Activated naive CD4-positive, alpha-beta T cell treated with anti-CD3 and anti-CD28 coated beads for 36 hours (primary cell): ENCODE data around the gene KRTAP3-2. TPM values are rescaled to one million over a fixed set of nuclear protein-coding genes. Genes with fewer than 3 reads are reported as not detected.

Source experiments
- CTCF ChIA-PET: fragments of 350-600 bp; sonication (Branson Sonifier 250); formaldehyde crosslinking; loops from one replicate; lab custom pipeline; 2021; ENCODE audit warnings: antibody characterized with exemption; lab: Charles Lee
- DNase-seq: peaks from one replicate; pipeline ENCODE4 v3.0.0-alpha.2; 2020
- H3K27ac Mint-ChIP-seq: one replicate; pipeline ENCODE4 v1.8.0; 2021; ENCODE audit warnings: mild to moderate bottlenecking, mixed read lengths
- H3K27me3 Mint-ChIP-seq: one replicate; pipeline ENCODE4 v1.8.0; 2021; ENCODE audit warnings: low read depth, mixed read lengths
- H3K36me3 Mint-ChIP-seq: one replicate; pipeline ENCODE4 v1.8.0; 2021; ENCODE audit warnings: low read depth, mixed read lengths
- H3K4me1 Mint-ChIP-seq: one replicate; pipeline ENCODE4 v1.8.0; 2021; ENCODE audit warnings: low read depth, mixed read lengths
- H3K4me3 Mint-ChIP-seq: one replicate; pipeline ENCODE4 v1.8.0; 2021; ENCODE audit warnings: mild to moderate bottlenecking, moderate library complexity, mixed read lengths
- H3K9me3 Mint-ChIP-seq: one replicate; pipeline ENCODE4 v1.8.0; 2021; ENCODE audit warnings: mixed read lengths
- intact Hi-C: fragments of 100-400 bp; cut with micrococcal nuclease; formaldehyde crosslinking; loops from one replicate; pipeline ENCODE4 v1.15.1; 2023
- total RNA-seq, 2 experiments: library from RNA; stranded (reverse); gene quantifications; one replicate each; pipeline ENCODE4 v1.2.3, GENCODE V29; 2021

Gene KRTAP3-2
- total RNA-seq, 2 experiments from 2014 or later, result not detected

GRCh38 chr17:41004397-41004796 is 4.7 kb upstream of the KRTAP3-2 start:
- no peak overlapping the region for H3K27ac Mint-ChIP-seq
- no peak overlapping the region for H3K4me3 Mint-ChIP-seq
- no peaks in the 10 kb centered on the region for H3K9me3 Mint-ChIP-seq
- H3K36me3 Mint-ChIP-seq, result no peaks in the 10 kb centered on the region
- no peak for DNase-seq
- no peaks in the 10 kb centered on the region for H3K4me1 Mint-ChIP-seq
- H3K27me3 Mint-ChIP-seq, result peaks cover 4% of the 10 kb centered on the region
- CTCF ChIA-PET, result no interaction called here
- intact Hi-C loops, result no loop called here

- Mint-ChIP-seq H3K36me3 (no peaks in the 10 kb centered on the region), H3K27ac (no peak overlapping the region), H3K9me3 (no peaks in the 10 kb centered on the region), H3K4me3 (no peak overlapping the region), H3K4me1 (no peaks in the 10 kb centered on the region), H3K27me3 (peaks cover 5% of the 10 kb centered on the region)
- CTCF ChIA-PET, result no interaction called here
- no peak for DNase-seq
- intact Hi-C loops, result no loop called here
Observed at GRCh38 chr17:41003926-41004325, 4.2 kb upstream of the KRTAP3-2 start.

- Mint-ChIP-seq H3K36me3 (no peaks in the 10 kb centered on the region), H3K4me3 (no peak overlapping the region), H3K9me3 (no peaks in the 10 kb centered on the region), H3K4me1 (no peaks in the 10 kb centered on the region), H3K27ac (no peak overlapping the region), H3K27me3 (peaks cover 9% of the 10 kb centered on the region)
- CTCF ChIA-PET, result no interaction called here
- no peak for DNase-seq
- intact Hi-C loops, result no loop called here
Observed at GRCh38 chr17:41002814-41003213, 3.1 kb upstream of the KRTAP3-2 start.

- H3K4me1 Mint-ChIP-seq, result no peaks in the 10 kb centered on the region
- H3K27me3 Mint-ChIP-seq, result peaks cover 14% of the 10 kb centered on the region
- intact Hi-C loops, result no loop called here
- no peak for DNase-seq
- CTCF ChIA-PET, result no interaction called here
- H3K27ac Mint-ChIP-seq, result no peak overlapping the region
- no peaks in the 10 kb centered on the region for H3K36me3 Mint-ChIP-seq
- H3K4me3 Mint-ChIP-seq, result no peak overlapping the region
- no peaks in the 10 kb centered on the region for H3K9me3 Mint-ChIP-seq
Observed at GRCh38 chr17:41001795-41002194, 2.1 kb upstream of the KRTAP3-2 start.

- intact Hi-C loops, result no loop called here
- no peak overlapping the region for H3K27ac Mint-ChIP-seq
- peaks cover 31% of the 10 kb centered on the region for H3K27me3 Mint-ChIP-seq
- no peaks in the 10 kb centered on the region for H3K9me3 Mint-ChIP-seq
- DNase-seq, result no peak
- no peak overlapping the region for H3K4me3 Mint-ChIP-seq
- H3K36me3 Mint-ChIP-seq, result no peaks in the 10 kb centered on the region
- no peaks in the 10 kb centered on the region for H3K4me1 Mint-ChIP-seq
- CTCF ChIA-PET, result no interaction called here
Observed at GRCh38 chr17:40997361-40997760, 2.3 kb downstream of the KRTAP3-2 start.

GRCh38 chr17:40996829-40997228 is 2.9 kb downstream of the KRTAP3-2 start:
- intact Hi-C loops, result no loop called here
- Mint-ChIP-seq H3K9me3 (no peaks in the 10 kb centered on the region), H3K36me3 (no peaks in the 10 kb centered on the region), H3K4me1 (no peaks in the 10 kb centered on the region), H3K4me3 (no peak overlapping the region), H3K27me3 (peaks cover 33% of the 10 kb centered on the region), H3K27ac (no peak overlapping the region)
- CTCF ChIA-PET, result interaction anchor here (0.7 kb wide), 1 partner anchor 17 kb away, joined by 3 read pairs; no protein-coding TSS in a partner anchor
- no peak for DNase-seq

GRCh38 chr17:40995116-40995515 is 4.6 kb downstream of the KRTAP3-2 start:
- no peak for DNase-seq
- Mint-ChIP-seq H3K4me1 (no peaks in the 10 kb centered on the region), H3K36me3 (no peaks in the 10 kb centered on the region), H3K4me3 (no peak overlapping the region), H3K27me3 (peaks cover 32% of the 10 kb centered on the region), H3K27ac (no peak overlapping the region), H3K9me3 (no peaks in the 10 kb centered on the region)
- intact Hi-C loops, result no loop called here
- CTCF ChIA-PET, result interaction anchor here (0.6 to 0.7 kb wide), 2 partner anchors 15 to 1342 kb away, joined by 3 read pairs; no protein-coding TSS in a partner anchor

- Mint-ChIP-seq H3K27me3 (peaks cover 28% of the 10 kb centered on the region), H3K36me3 (no peaks in the 10 kb centered on the region), H3K9me3 (no peaks in the 10 kb centered on the region), H3K4me3 (no peak within 1 kb of the TSS), H3K4me1 (no peaks in the 10 kb centered on the region), H3K27ac (no peak within 1 kb of the TSS)
- no peak for DNase-seq
- CTCF ChIA-PET, result no interaction called here
- intact Hi-C loops, result no loop called here
Observed at GRCh38 chr17:40993839-40994238, 5.9 kb downstream of the KRTAP3-2 start, which contains the start of gene KRTAP3-3. KRTAP3-3 (minus strand) TSS chr17:40994164; CDS start chr17:40994097, 67 bp downstream.

GRCh38 chr17:40993084-40993483 is 6.6 kb downstream of the KRTAP3-2 start:
- CTCF ChIA-PET, result no interaction called here
- no peak overlapping the region for H3K27ac Mint-ChIP-seq
- no peak overlapping the region for H3K4me3 Mint-ChIP-seq
- no peak for DNase-seq
- no peaks in the 10 kb centered on the region for H3K4me1 Mint-ChIP-seq
- intact Hi-C loops, result no loop called here
- no peaks in the 10 kb centered on the region for H3K36me3 Mint-ChIP-seq
- peaks cover 24% of the 10 kb centered on the region for H3K27me3 Mint-ChIP-seq
- no peaks in the 10 kb centered on the region for H3K9me3 Mint-ChIP-seq

- Mint-ChIP-seq H3K36me3 (no peaks in the 10 kb centered on the region), H3K4me3 (no peak overlapping the region)
- CTCF ChIA-PET, result no interaction called here
Observed at GRCh38 chr17:40992666-40993065, 7.0 kb downstream of the KRTAP3-2 start.

GRCh38 chr17:40986920-40987319 is 12.8 kb downstream of the KRTAP3-2 start:
- Mint-ChIP-seq H3K9me3 (no peaks in the 10 kb centered on the region), H3K27me3 (peaks cover 9% of the 10 kb centered on the region), H3K4me1 (no peaks in the 10 kb centered on the region), H3K27ac (no peak overlapping the region), H3K36me3 (no peaks in the 10 kb centered on the region), H3K4me3 (no peak overlapping the region)
- intact Hi-C loops, result no loop called here
- CTCF ChIA-PET, result interaction anchor here (0.7 kb wide), 1 partner anchor 60 kb away, joined by 3 read pairs; the partner anchor contains the start of gene KRTAP2-1
- DNase-seq, result no peak

More at GRCh38 chr17:40992666-40993065, 7.0 kb downstream of the KRTAP3-2 start:
- no peak for DNase-seq
- Mint-ChIP-seq H3K27ac (no peak overlapping the region), H3K4me1 (no peaks in the 10 kb centered on the region), H3K27me3 (peaks cover 23% of the 10 kb centered on the region), H3K9me3 (no peaks in the 10 kb centered on the region)
- intact Hi-C loops, result no loop called here

GRCh38 chr17:40984226-40984625 is 15.5 kb downstream of the KRTAP3-2 start, which contains the start of gene KRT40:
KRT40 (minus strand) TSS chr17:40984326; CDS start chr17:40984273, 53 bp downstream.
- Mint-ChIP-seq H3K27ac (no peak within 1 kb of the TSS), H3K4me3 (no peak within 1 kb of the TSS), H3K27me3 (peaks cover 9% of the 10 kb centered on the region), H3K36me3 (no peaks in the 10 kb centered on the region), H3K4me1 (no peaks in the 10 kb centered on the region), H3K9me3 (no peaks in the 10 kb centered on the region)
- CTCF ChIA-PET, result no interaction called here
- DNase-seq, result no peak
- intact Hi-C loops, result no loop called here

GRCh38 chr17:40981115-40981514 is 18.6 kb downstream of the KRTAP3-2 start:
- H3K27me3 Mint-ChIP-seq, result peaks cover 5% of the 10 kb centered on the region
- no peak overlapping the region for H3K4me3 Mint-ChIP-seq
- H3K9me3 Mint-ChIP-seq, result no peaks in the 10 kb centered on the region
- CTCF ChIA-PET, result interaction anchor here (0.8 kb wide), 1 partner anchor 292 kb away, joined by 3 read pairs; no protein-coding TSS in a partner anchor
- no peaks in the 10 kb centered on the region for H3K36me3 Mint-ChIP-seq
- no peaks in the 10 kb centered on the region for H3K4me1 Mint-ChIP-seq
- no peak overlapping the region for H3K27ac Mint-ChIP-seq
- no peak for DNase-seq
- intact Hi-C loops, result no loop called here
